Adrenal gland (tissue), 12 donors: ENCODE measurements around the gene RPS2. TPM values are rescaled to one million over a fixed set of nuclear protein-coding genes. Genes with fewer than 3 reads are reported as not detected.

Experiments used
- DNase-seq, 7 donors: peaks; one replicate each; pipeline ENCODE4 v3.0.0-alpha.2; 2019 to 2020
- H3K27ac ChIP-seq, 5 donors: fragments of 200-600 bp; sonication (generic) in 4 of 5; 1 replicate in 3 of 5; 2 replicates in 2 of 5; pipeline versions ENCODE4 v1.5.1 to v1.8.0; 2016 to 2020; ENCODE audit warnings: mild to moderate bottlenecking in 1 of 5
- H3K27me3 ChIP-seq: fragments of 200-600 bp; 2 replicates; pipeline ENCODE4 v1.8.0; 2021
- H3K36me3 ChIP-seq, 2 donors: fragments of 200-600 bp; replicated peaks in 1 of 2; 1 replicate in 1 of 2; 2 replicates in 1 of 2; pipeline versions ENCODE4 v1.5.1 to v1.8.0; 2018 to 2022
- H3K4me1 ChIP-seq, 2 donors: fragments of 200-600 bp; replicated peaks in 1 of 2; 1 replicate in 1 of 2; 2 replicates in 1 of 2; pipeline versions ENCODE4 v1.5.1 to v1.8.0; 2018 to 2021
- H3K4me3 ChIP-seq, 4 donors: fragments of 200-600 bp; sonication (generic) in 3 of 4; one replicate each; pipeline ENCODE4 v1.5.1; 2016 to 2018
- H3K9me3 ChIP-seq, 3 donors: fragments of 200-600 bp; sonication (generic) in 1 of 3; replicated peaks in 1 of 3; 1 replicate in 2 of 3; 2 replicates in 1 of 3; pipeline versions ENCODE4 v1.5.1 to v1.8.0; 2016 to 2021
- POLR2A ChIP-seq, 2 donors: fragments of 450-650 bp; IDR thresholded peaks; one replicate each; pipeline ENCODE4 v1.6.1; 2017; ENCODE audit warnings: antibody characterized with exemption in 2 of 2, mild to moderate bottlenecking in 2 of 2, moderate library complexity in 1 of 2
- WGBS, 4 donors: extraction: QIAGEN DNeasy Blood & Tissue Kit in 2 of 4; methylation state at CpG; one replicate each; pipeline versions ENCODE4 v1.1.5 to v1.1.7; 2013 to 2017; 5-methylcytosine and 5-hydroxymethylcytosine counted together
- intact Hi-C, 2 donors: fragments of 100-400 bp; cut with DNase I; formaldehyde crosslinking; loops; one replicate each; pipeline versions ENCODE4 v1.14.1 to v1.15.0; 2022 to 2023
- polyA plus RNA-seq, 3 donors: library from polyadenylated mRNA; stranded (reverse); fragments of 200-250 nt in 2 of 3; fragments of 350-450 nt in 1 of 3; fragmentation: Illumina TruSeq in 1 of 3; extraction: RNeasy Lipid Tissue Mini Kit (QIAGEN cat#74804) in 1 of 3; gene quantifications; one replicate each; pipeline ENCODE4 v1.2.3, GENCODE V29; 2013 to 2014
- total RNA-seq, 9 donors: library from RNA; depleted of rRNA in 4 of 9; stranded (reverse); fragments of >200 nt in 4 of 9; fragments of 120-200 nt in 1 of 9; fragmentation: NEBNext Ultra II Directional in 1 of 9; extraction: Animal tissue kit (Norgen Biotek cat#: 25700) in 1 of 9; gene quantifications; one replicate each; pipeline versions ENCODE4 v1.1.0 to v1.2.4, GENCODE V29; 2013 to 2023
- TF ChIP-seq, protein P1 (sequence below), 6 experiments: fragments of 450-650 bp in 4 of 6; fragments of 200-600 bp in 2 of 6; sonication (generic) in 1 of 6; IDR thresholded peaks; 1 replicate in 5 of 6; 2 replicates in 1 of 6; pipeline versions ENCODE4 v1.5.1 to v1.8.0; 2016 to 2021; ENCODE audit warnings: antibody characterized with exemption in 6 of 6, mild to moderate bottlenecking in 2 of 6, moderate library complexity in 1 of 6
- donor health status: healthy with polysubstance abuse.
- donor health status: Bipolar disorder and iron deficiency.
- donor health status: DM: yes; HTN: yes; CAD: no.
- donor health status: DM: no; HTN: no; CAD: no.
- donor health status: DM: no; HTN: no; CAD: no.
- donor health status: DM: yes; HTN: yes; CAD: no.

RPS2 gene
- total and polyA plus RNA-seq, 12 donors, result 1,045 to 4,016 (median 1,739) TPM

DNA sequence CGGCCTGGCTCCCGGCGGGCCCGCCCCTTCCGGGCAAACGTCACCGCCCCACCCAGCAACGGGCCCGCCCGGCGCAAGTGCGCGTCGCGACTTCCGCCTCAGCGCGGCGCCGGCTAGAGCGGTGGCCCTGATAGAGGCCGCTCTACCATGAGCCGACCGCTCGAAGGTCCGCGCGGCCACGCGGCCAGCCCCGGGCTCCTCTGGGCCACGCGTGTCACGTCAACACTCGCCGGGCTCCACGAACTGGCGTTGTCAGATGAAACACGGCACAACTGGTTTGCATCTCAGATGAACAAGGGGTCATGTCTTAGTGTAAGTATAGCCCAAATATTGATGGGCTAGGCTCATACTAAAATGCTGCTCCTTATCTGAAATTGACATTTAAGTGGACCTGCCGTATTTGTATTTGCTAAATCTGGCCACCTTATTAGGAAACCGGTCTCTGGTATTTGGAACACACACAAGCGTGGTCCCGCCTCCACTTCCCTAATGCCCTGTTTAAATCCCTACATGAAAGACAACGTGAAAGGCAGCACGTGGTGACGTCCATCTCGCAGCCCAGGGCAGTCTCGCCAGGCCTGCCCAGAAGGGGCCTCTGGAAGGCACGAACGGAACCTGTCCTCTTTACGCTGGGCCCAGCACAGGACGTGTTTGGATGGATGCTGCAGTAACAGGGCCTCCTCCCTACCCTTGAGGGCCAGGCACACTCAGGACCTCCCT is 45.3 kb upstream of the RPS2 start, which contains the start of gene ZNF598:
ZNF598 (minus strand) TSS at position 31 of the 720 bp plus-strand sequence.
- 3 to 14% (median 5%) methylated on average over 7 to 52 of the region's 52 CpGs for whole genome bisulfite sequencing, 4 donors
- TF ChIP-seq, protein P1, sequence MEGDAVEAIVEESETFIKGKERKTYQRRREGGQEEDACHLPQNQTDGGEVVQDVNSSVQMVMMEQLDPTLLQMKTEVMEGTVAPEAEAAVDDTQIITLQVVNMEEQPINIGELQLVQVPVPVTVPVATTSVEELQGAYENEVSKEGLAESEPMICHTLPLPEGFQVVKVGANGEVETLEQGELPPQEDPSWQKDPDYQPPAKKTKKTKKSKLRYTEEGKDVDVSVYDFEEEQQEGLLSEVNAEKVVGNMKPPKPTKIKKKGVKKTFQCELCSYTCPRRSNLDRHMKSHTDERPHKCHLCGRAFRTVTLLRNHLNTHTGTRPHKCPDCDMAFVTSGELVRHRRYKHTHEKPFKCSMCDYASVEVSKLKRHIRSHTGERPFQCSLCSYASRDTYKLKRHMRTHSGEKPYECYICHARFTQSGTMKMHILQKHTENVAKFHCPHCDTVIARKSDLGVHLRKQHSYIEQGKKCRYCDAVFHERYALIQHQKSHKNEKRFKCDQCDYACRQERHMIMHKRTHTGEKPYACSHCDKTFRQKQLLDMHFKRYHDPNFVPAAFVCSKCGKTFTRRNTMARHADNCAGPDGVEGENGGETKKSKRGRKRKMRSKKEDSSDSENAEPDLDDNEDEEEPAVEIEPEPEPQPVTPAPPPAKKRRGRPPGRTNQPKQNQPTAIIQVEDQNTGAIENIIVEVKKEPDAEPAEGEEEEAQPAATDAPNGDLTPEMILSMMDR (IDR thresholded peaks at IDR 0.05), result peak in 1 of 6 experiments; percentile 5
- TF ChIP-seq POLR2A (IDR thresholded peaks at IDR 0.05), result peak; percentile 78 to 87
- Histone ChIP-seq H3K27ac (peak within 1 kb of the TSS; percentile 62 to 87 (median 84)), H3K4me1 (peaks cover 24 to 34% of the 10 kb centered on the region in 2 donors), H3K9me3 (no peaks in the 10 kb centered on the region), H3K4me3 (peak within 1 kb of the TSS; percentile 42 to 94 (median 84)), H3K36me3 (no peaks in the 10 kb centered on the region), H3K27me3 (no peaks in the 10 kb centered on the region)
- DNase-seq, result peak; percentile 75 to 85 (median 79)
- intact Hi-C loops, result loop anchor here in 1 of 2 donors (5.0 kb wide), 1 partner anchor 142 kb away; no protein-coding TSS in a partner anchor

GRCh38 chr16:2009164-2009711 is 44.6 kb upstream of the RPS2 start:
- TF ChIP-seq, protein P1 (IDR thresholded peaks at IDR 0.05), result peak in 1 of 6 experiments; percentile 2
- TF ChIP-seq POLR2A (IDR thresholded peaks at IDR 0.05), result no peak
- Histone ChIP-seq H3K4me1 (peaks cover 24 to 41% of the 10 kb centered on the region in 2 donors), H3K27ac (peak overlapping the region in 4 of 5 donors; percentile 77 to 87 (median 83)), H3K9me3 (no peaks in the 10 kb centered on the region), H3K36me3 (no peaks in the 10 kb centered on the region), H3K27me3 (no peaks in the 10 kb centered on the region), H3K4me3 (peak overlapping the region; percentile 42 to 94 (median 84))
- 0 to 2% (median 0%) methylated on average over 5 to 55 of the region's 55 CpGs; no CpG with 5 or more reads in 1 of the 4 donors for WGBS, 4 donors
- intact Hi-C loops, result loop anchor here in 1 of 2 donors (5.0 kb wide), 1 partner anchor 143 kb away; no protein-coding TSS in a partner anchor
- DNase-seq, result no peak

DNA sequence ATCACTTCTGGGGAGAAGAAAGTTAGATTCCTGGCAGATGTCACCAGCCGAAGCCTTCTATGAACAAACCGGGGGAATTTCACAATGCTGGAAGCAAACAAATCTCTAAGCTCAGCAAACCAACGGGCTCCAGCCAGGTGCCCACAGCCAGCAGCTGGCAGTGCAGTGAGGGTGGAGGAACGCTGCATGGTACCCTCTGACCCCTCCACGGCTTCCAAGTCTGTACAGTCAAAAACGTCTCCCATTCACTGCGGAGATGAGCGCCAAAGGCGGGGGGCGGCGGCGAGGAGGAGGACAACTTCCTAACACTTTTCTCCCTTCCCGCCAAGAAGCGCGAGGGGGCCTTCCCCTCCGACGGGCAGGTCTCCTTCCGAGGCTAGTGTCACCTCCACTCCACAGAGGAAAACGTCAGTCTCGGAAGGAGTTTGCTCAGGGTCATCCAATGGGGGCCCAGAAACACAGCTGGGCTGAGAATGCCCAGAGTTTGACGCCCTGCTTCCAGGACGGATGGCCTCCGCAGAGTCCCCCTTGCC is 44.1 kb upstream of the RPS2 start:
- Histone ChIP-seq H3K36me3 (no peaks in the 10 kb centered on the region), H3K4me3 (peak overlapping the region; percentile 42 to 94 (median 84)), H3K27me3 (no peaks in the 10 kb centered on the region), H3K27ac (peak overlapping the region in 4 of 5 donors; percentile 77 to 87 (median 83)), H3K9me3 (no peaks in the 10 kb centered on the region), H3K4me1 (peaks cover 24 to 47% of the 10 kb centered on the region in 2 donors)
- DNase-seq, result peak in 1 of 7 donors; percentile 61
- TF ChIP-seq, protein P1 (IDR thresholded peaks at IDR 0.05), result no peak
- TF ChIP-seq POLR2A (IDR thresholded peaks at IDR 0.05), result peak in 1 of 2 donors; percentile 12
- 1 to 2% (median 2%) methylated on average over 12 to 23 of the region's 23 CpGs for WGBS, 4 donors
- intact Hi-C loops, result loop anchor here in 1 of 2 donors (5.0 kb wide), 1 partner anchor 144 kb away; no protein-coding TSS in a partner anchor

DNA sequence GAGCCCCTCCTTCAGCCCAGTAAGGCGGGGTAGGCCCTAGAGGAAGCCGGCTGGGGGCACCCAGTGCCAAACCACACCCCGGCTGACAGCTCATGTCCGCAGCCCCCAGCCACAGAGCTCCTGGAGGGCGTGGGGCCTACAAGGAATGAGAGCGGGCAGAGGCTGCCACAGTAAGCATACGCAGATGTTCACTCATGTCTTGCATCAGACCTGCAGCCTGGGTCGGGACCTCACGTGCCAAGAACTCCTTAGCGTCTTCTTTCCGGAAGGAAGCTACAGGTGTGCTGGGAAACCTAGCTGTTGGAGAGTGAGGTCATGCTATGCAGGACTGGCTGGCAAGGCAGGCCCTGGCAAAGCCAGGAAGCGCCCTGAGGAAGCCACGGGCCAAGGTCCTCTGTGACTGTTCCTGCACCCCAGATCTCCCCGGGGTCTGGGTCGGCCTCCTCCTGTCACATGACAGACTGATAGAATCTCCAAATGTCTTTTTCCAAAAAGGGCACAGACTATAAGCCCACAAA is 43.4 kb upstream of the RPS2 start:
- Histone ChIP-seq H3K9me3 (no peaks in the 10 kb centered on the region), H3K36me3 (peaks cover 0 to 4% of the 10 kb centered on the region in 2 donors), H3K4me1 (peaks cover 24 to 49% of the 10 kb centered on the region in 2 donors), H3K27me3 (no peaks in the 10 kb centered on the region), H3K4me3 (no peak overlapping the region), H3K27ac (peak overlapping the region in 2 of 5 donors; percentile 37 to 77)
- intact Hi-C loops, result loop anchor here in 1 of 2 donors (5.0 kb wide), 1 partner anchor 144 kb away; no protein-coding TSS in a partner anchor
- TF ChIP-seq, protein P1 (IDR thresholded peaks at IDR 0.05), result no peak
- no peak for TF ChIP-seq POLR2A (IDR thresholded peaks at IDR 0.05)
- no peak for DNase-seq
- WGBS, 4 donors, result 39 to 53% (median 45%) methylated on average over 11 to 15 of the region's 15 CpGs
